ENCODE measurements around the gene TAGLN2. TPM values are rescaled to one million over a fixed set of nuclear protein-coding genes. Genes with fewer than 3 reads are reported as not detected.

Gene TAGLN2
- total and polyA plus RNA-seq, 5 donors from 2014 or later, result 503 to 1,055 (median 860) TPM

DNA sequence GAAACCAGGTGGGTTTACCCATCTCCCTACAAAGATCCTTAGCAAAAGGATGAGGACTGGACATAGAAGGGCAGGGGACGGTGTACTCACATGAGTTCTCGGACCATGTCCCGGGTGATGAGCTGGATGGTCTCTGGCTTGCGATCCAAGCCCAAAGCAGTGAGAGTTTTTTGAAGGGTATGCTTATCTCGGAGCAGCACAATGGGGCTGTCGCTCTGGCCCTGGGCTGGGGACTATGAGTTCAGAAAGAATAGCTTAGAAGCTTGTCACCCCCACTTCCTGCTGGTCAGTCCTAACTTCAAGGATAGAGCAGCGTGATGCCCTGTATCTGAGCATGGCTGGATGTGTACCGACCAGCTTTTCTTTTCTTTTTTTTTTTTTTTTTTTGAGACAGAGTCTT is 34.9 kb downstream of the TAGLN2 start:
- peaks cover under 1% of the 10 kb centered on the region for H3K27me3 Mint-ChIP-seq
- no peak for ATAC-seq (ENCODE audit: low read depth in 2 of 2)
- H3K27ac Mint-ChIP-seq, result peak overlapping the region in 1 of 3 donors; percentile 1
- peaks cover 4 to 19% (median 14%) of the 10 kb centered on the region in 4 donors for H3K4me1 Mint-ChIP-seq
- H3K36me3 Mint-ChIP-seq, result no peaks in the 10 kb centered on the region
- Histone ChIP-seq H3K4me3 (ENCODE audit: low read depth, low read length) (no peak overlapping the region), H3K9me3 (ENCODE audit: control insufficient read depth in 2 of 2, low read length in 2 of 2) (no peaks in the 10 kb centered on the region), H3K27ac (ENCODE audit: insufficient read depth, low read length, poor library complexity, severe bottlenecking) (no peak overlapping the region), H3K4me1 (ENCODE audit: control insufficient read depth, insufficient read depth, low read length, poor library complexity, severe bottlenecking) (peaks cover 7% of the 10 kb centered on the region), H3K27me3 (ENCODE audit: control insufficient read depth, insufficient read depth, low read length) (peaks cover 2% of the 10 kb centered on the region), H3K36me3 (ENCODE audit: control insufficient read depth, insufficient read depth, low read length) (no peaks in the 10 kb centered on the region)
- H3K4me3 Mint-ChIP-seq, result no peak overlapping the region
- DNase-seq, result no peak
- no peaks in the 10 kb centered on the region for H3K9me3 Mint-ChIP-seq

DNA sequence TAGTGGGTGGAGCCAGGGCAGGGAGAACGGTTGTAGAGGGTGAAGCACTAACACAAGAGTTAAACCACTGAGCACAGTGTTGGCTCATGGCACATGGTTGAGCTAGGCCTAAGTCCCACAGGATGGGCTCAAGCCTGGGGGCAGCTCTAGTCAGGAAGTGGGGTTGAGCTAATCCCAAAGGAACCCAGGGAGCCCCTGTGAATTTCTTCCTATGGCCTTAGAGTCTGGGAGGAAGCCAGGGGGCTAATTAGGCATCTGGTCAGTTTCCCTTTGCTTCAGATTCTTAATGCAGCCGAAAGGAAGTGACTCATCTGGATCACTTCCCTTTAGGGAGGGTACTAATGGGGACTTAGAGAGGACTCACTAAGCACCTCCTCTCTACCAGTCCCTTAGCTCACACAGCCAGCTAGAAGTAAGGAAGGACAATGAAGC is 35.5 kb downstream of the TAGLN2 start:
- Mint-ChIP-seq H3K4me3 (peak overlapping the region in 1 of 4 donors; percentile 2), H3K36me3 (no peaks in the 10 kb centered on the region), H3K9me3 (no peaks in the 10 kb centered on the region), H3K27me3 (no peaks in the 10 kb centered on the region), H3K27ac (peak overlapping the region in 2 of 3 donors; percentile 1 to 68), H3K4me1 (peaks cover 4 to 19% (median 14%) of the 10 kb centered on the region in 4 donors)
- no peaks in the 10 kb centered on the region for H3K36me3 ChIP-seq (ENCODE audit: control insufficient read depth, insufficient read depth, low read length)
- peaks cover 7% of the 10 kb centered on the region for H3K4me1 ChIP-seq (ENCODE audit: control insufficient read depth, insufficient read depth, low read length, poor library complexity, severe bottlenecking)
- no peaks in the 10 kb centered on the region for H3K9me3 ChIP-seq (ENCODE audit: control insufficient read depth in 2 of 2, low read length in 2 of 2)
- peak in 1 of 3 donors; percentile 47 for DNase-seq
- H3K27me3 ChIP-seq (ENCODE audit: control insufficient read depth, insufficient read depth, low read length), result no peaks in the 10 kb centered on the region
- peak; percentile 41 to 49 for ATAC-seq (ENCODE audit: low read depth in 2 of 2)
- H3K27ac ChIP-seq (ENCODE audit: insufficient read depth, low read length, poor library complexity, severe bottlenecking), result no peak overlapping the region
- H3K4me3 ChIP-seq (ENCODE audit: low read depth, low read length), result no peak overlapping the region

DNA sequence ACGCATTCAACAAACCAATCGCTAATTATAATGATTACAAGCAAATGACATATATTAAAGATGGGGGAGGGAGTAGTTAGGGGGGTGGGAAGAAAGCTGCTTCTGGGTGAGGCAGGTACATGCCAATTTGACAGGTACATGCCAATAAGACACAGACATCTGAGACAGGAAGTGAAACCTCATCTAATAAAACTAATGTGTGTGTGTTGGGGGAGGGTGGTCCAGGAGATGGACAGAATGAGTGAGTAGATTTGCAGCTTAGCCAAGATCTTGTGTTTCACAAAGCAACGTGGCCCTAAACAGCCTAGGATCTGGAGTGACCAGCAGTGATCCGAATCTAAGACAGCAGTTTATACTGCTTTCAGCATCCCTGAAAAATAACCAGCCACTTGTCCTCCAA is 36.1 kb downstream of the TAGLN2 start:
- Mint-ChIP-seq H3K4me1 (peaks cover 4 to 19% (median 14%) of the 10 kb centered on the region in 4 donors), H3K4me3 (no peak overlapping the region), H3K36me3 (no peaks in the 10 kb centered on the region), H3K27ac (peak overlapping the region in 2 of 3 donors; percentile 9 to 64), H3K9me3 (no peaks in the 10 kb centered on the region), H3K27me3 (no peaks in the 10 kb centered on the region)
- no peaks in the 10 kb centered on the region for H3K27me3 ChIP-seq (ENCODE audit: control insufficient read depth, insufficient read depth, low read length)
- no peak overlapping the region for H3K4me3 ChIP-seq (ENCODE audit: low read depth, low read length)
- peaks cover 7% of the 10 kb centered on the region for H3K4me1 ChIP-seq (ENCODE audit: control insufficient read depth, insufficient read depth, low read length, poor library complexity, severe bottlenecking)
- DNase-seq (peak in 1 of 3 donors; percentile 35), ATAC-seq (ENCODE audit: low read depth in 2 of 2) (no peak)
- H3K27ac ChIP-seq (ENCODE audit: insufficient read depth, low read length, poor library complexity, severe bottlenecking), result no peak overlapping the region
- H3K9me3 ChIP-seq (ENCODE audit: control insufficient read depth in 2 of 2, low read length in 2 of 2), result no peaks in the 10 kb centered on the region
- H3K36me3 ChIP-seq (ENCODE audit: control insufficient read depth, insufficient read depth, low read length), result no peaks in the 10 kb centered on the region

DNA sequence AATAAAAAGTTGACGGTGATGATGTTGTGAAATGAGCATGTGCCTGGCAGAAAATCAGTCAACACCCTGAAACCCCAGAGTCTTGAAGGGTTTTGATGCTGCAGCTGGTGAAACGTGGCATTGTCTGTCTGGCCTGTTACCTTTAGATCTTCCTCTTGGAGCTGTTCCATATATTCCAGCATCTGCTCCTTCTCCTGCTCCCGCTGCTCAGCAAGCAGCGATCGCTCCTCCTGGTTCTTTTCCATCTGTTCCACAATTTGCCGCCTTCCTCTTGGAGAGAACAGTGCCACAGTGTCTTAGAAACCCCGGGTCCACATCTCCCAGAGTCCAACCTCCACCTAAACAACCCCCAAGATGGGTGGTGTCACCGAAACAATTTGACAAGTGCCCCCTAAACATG is 41.0 kb downstream of the TAGLN2 start:
- H3K4me3 ChIP-seq (ENCODE audit: low read depth, low read length), result no peak overlapping the region
- no peak for DNase-seq
- no peaks in the 10 kb centered on the region for H3K9me3 Mint-ChIP-seq
- no peak for ATAC-seq (ENCODE audit: low read depth in 2 of 2)
- no peaks in the 10 kb centered on the region for H3K36me3 ChIP-seq (ENCODE audit: control insufficient read depth, insufficient read depth, low read length)
- H3K4me1 Mint-ChIP-seq, result peaks cover 0 to 4% (median 4%) of the 10 kb centered on the region in 4 donors
- H3K4me1 ChIP-seq (ENCODE audit: control insufficient read depth, insufficient read depth, low read length, poor library complexity, severe bottlenecking), result no peaks in the 10 kb centered on the region
- no peaks in the 10 kb centered on the region for H3K9me3 ChIP-seq (ENCODE audit: control insufficient read depth in 2 of 2, low read length in 2 of 2)
- H3K4me3 Mint-ChIP-seq, result no peak overlapping the region
- no peak overlapping the region for H3K27ac ChIP-seq (ENCODE audit: insufficient read depth, low read length, poor library complexity, severe bottlenecking)
- H3K27ac Mint-ChIP-seq, result no peak overlapping the region
- no peaks in the 10 kb centered on the region for H3K27me3 Mint-ChIP-seq
- H3K36me3 Mint-ChIP-seq, result no peaks in the 10 kb centered on the region
- H3K27me3 ChIP-seq (ENCODE audit: control insufficient read depth, insufficient read depth, low read length), result no peaks in the 10 kb centered on the region

DNA sequence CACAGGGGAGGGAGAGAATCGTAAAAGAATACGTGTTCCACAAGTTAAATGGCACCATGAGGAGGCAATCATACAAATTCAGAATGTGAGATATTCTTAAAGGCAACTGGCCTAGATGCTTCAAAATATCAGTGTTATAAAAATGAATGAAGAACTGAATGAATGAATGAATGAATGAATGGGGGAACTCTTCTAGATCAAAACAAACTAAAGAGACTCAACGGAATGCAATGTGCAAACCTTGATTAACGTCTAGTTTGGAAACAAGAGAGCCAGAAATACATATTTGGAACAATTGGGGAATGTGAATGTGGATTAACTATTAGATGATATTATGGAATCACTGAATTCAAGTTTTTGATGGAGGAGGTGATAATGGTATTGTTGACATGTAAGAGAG is 42.2 kb downstream of the TAGLN2 start:
- H3K4me1 Mint-ChIP-seq, result no peaks in the 10 kb centered on the region
- H3K36me3 Mint-ChIP-seq, result no peaks in the 10 kb centered on the region
- ATAC-seq (ENCODE audit: low read depth in 2 of 2), result no peak

DNA sequence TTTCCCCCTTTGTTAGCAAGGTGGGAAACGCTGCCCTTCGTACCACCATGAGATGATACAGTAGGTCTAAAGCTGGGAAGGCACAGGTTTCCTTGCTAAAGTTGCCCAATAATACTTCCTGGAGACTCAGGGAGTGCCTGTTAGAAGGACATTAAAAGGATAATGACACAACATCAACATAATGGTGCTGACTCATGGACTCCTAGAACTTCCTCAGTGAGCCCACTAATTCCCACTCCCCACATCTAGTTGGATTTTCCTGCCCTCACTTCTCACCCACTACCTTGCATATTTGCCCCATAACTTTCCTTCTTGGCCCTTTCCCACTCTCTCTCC is 42.8 kb downstream of the TAGLN2 start:
- no peak for DNase-seq
- H3K9me3 ChIP-seq (ENCODE audit: control insufficient read depth in 2 of 2, low read length in 2 of 2), result no peaks in the 10 kb centered on the region
- H3K4me1 ChIP-seq (ENCODE audit: control insufficient read depth, insufficient read depth, low read length, poor library complexity, severe bottlenecking), result no peaks in the 10 kb centered on the region
- H3K9me3 Mint-ChIP-seq, result no peaks in the 10 kb centered on the region
- no peak overlapping the region for H3K27ac ChIP-seq (ENCODE audit: insufficient read depth, low read length, poor library complexity, severe bottlenecking)
- no peak for ATAC-seq (ENCODE audit: low read depth in 2 of 2)
- H3K27me3 Mint-ChIP-seq, result no peaks in the 10 kb centered on the region
- H3K4me3 Mint-ChIP-seq, result no peak overlapping the region
- H3K36me3 Mint-ChIP-seq, result no peaks in the 10 kb centered on the region
- no peaks in the 10 kb centered on the region for H3K4me1 Mint-ChIP-seq
- no peak overlapping the region for H3K4me3 ChIP-seq (ENCODE audit: low read depth, low read length)
- no peaks in the 10 kb centered on the region for H3K27me3 ChIP-seq (ENCODE audit: control insufficient read depth, insufficient read depth, low read length)
- no peak overlapping the region for H3K27ac Mint-ChIP-seq
- H3K36me3 ChIP-seq (ENCODE audit: control insufficient read depth, insufficient read depth, low read length), result no peaks in the 10 kb centered on the region

More for the DNA sequence above, 42.2 kb downstream of the TAGLN2 start:
- Mint-ChIP-seq H3K4me3 (no peak overlapping the region), H3K9me3 (no peaks in the 10 kb centered on the region), H3K27me3 (no peaks in the 10 kb centered on the region), H3K27ac (no peak overlapping the region)
- Histone ChIP-seq H3K4me1 (ENCODE audit: control insufficient read depth, insufficient read depth, low read length, poor library complexity, severe bottlenecking) (no peaks in the 10 kb centered on the region), H3K4me3 (ENCODE audit: low read depth, low read length) (no peak overlapping the region), H3K9me3 (ENCODE audit: control insufficient read depth in 2 of 2, low read length in 2 of 2) (no peaks in the 10 kb centered on the region), H3K27me3 (ENCODE audit: control insufficient read depth, insufficient read depth, low read length) (no peaks in the 10 kb centered on the region), H3K27ac (ENCODE audit: insufficient read depth, low read length, poor library complexity, severe bottlenecking) (no peak overlapping the region), H3K36me3 (ENCODE audit: control insufficient read depth, insufficient read depth, low read length) (no peaks in the 10 kb centered on the region)
- no peak for DNase-seq

DNA sequence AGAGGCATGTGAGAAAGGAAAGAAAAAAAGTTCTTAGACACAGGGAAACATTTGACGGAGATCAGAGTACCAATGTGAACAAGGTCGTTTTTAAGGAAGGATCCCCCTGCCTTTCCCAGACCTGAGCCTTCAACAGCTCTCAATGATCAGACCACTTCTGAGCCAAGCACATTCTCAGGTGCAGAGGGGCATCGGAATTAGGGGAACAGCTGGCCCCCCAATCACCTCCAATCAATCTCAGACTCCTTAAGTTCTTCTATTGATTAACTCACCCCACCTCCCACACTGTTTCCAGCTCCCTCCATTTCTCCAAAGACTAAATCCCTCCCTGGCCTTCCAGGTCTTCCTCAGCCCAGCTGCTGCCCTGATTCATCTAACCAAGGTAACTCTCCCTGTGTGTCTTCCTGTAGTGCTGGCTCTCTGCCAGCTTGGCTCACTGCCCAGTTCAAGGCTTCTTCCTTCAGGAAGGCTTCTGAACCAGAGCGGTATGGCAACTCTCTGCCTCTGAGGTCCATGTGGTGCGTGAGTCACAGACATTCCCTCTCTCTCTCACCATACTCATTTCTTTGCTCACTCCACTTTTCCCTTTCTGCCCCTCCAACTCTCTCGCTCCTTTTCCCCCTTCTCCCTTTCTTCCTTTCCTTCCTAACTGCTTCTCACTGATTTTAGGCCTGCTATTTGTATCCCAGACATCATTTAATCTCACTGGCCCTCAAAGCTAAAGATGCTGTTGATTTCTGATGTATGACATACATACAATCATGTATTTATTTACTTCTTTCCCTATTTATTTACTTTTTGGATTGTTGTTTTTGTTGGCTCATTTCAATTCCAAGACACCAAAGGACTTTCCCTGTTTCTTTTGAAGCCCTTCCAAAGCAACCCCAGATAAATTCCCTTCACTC is 43.4 kb downstream of the TAGLN2 start:
- H3K4me1 ChIP-seq (ENCODE audit: control insufficient read depth, insufficient read depth, low read length, poor library complexity, severe bottlenecking), result no peaks in the 10 kb centered on the region
- no peak overlapping the region for H3K4me3 ChIP-seq (ENCODE audit: low read depth, low read length)
- DNase-seq (no peak), ATAC-seq (ENCODE audit: low read depth in 2 of 2) (no peak)
- no peak overlapping the region for H3K4me3 Mint-ChIP-seq
- H3K27ac Mint-ChIP-seq, result no peak overlapping the region
- H3K27me3 Mint-ChIP-seq, result no peaks in the 10 kb centered on the region
- no peak overlapping the region for H3K27ac ChIP-seq (ENCODE audit: insufficient read depth, low read length, poor library complexity, severe bottlenecking)
- H3K36me3 ChIP-seq (ENCODE audit: control insufficient read depth, insufficient read depth, low read length), result no peaks in the 10 kb centered on the region
- H3K36me3 Mint-ChIP-seq, result no peaks in the 10 kb centered on the region
- H3K27me3 ChIP-seq (ENCODE audit: control insufficient read depth, insufficient read depth, low read length), result no peaks in the 10 kb centered on the region
- H3K4me1 Mint-ChIP-seq, result no peaks in the 10 kb centered on the region
- H3K9me3 ChIP-seq (ENCODE audit: control insufficient read depth in 2 of 2, low read length in 2 of 2), result no peaks in the 10 kb centered on the region
- no peaks in the 10 kb centered on the region for H3K9me3 Mint-ChIP-seq

DNA sequence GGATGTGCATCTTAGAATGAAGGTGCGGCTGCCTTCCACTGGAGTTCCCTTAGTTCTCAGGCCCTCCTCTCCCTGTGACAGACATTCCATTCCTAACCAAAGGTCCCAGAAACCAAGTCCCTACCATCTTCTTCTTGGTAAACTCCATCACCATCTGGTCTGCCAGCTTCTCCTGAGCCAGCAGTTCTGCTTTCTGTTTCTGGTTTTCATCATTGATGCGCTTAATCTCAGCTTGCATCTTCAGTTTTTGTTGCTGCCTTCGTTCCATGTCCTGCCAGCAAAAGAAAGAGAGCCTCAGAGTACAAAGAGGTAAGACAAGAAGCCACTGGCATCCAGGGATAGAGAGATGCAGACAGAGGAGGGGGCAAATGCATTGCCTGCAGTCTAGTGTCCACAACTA is 44.9 kb downstream of the TAGLN2 start:
- Histone ChIP-seq H3K36me3 (ENCODE audit: control insufficient read depth, insufficient read depth, low read length) (no peaks in the 10 kb centered on the region), H3K9me3 (ENCODE audit: control insufficient read depth in 2 of 2, low read length in 2 of 2) (no peaks in the 10 kb centered on the region), H3K4me1 (ENCODE audit: control insufficient read depth, insufficient read depth, low read length, poor library complexity, severe bottlenecking) (no peaks in the 10 kb centered on the region), H3K27ac (ENCODE audit: insufficient read depth, low read length, poor library complexity, severe bottlenecking) (no peak overlapping the region), H3K4me3 (ENCODE audit: low read depth, low read length) (no peak overlapping the region), H3K27me3 (ENCODE audit: control insufficient read depth, insufficient read depth, low read length) (no peaks in the 10 kb centered on the region)
- Mint-ChIP-seq H3K4me1 (no peaks in the 10 kb centered on the region), H3K9me3 (no peaks in the 10 kb centered on the region), H3K27me3 (no peaks in the 10 kb centered on the region), H3K27ac (no peak overlapping the region), H3K4me3 (no peak overlapping the region), H3K36me3 (peaks cover 3% of the 10 kb centered on the region)
- ATAC-seq (ENCODE audit: low read depth in 2 of 2), result no peak
- DNase-seq, result no peak
